HL-60/S4 treated with retinoic acid at 250 ng/mL for 4 days and 3 days (cell line): ENCODE data around the gene CLBA1.
"Not testable (repeated sequence)": the region's sequence is repeated elsewhere in the genome, so short reads cannot be mapped to it uniquely, and the experiment has no call there.

Experiments used
- in situ Hi-C: fragments of 300-500 bp; cut with MboI; formaldehyde crosslinking; loops from 2 replicates; pipeline ENCODE4 v1.7.0; 2022; ENCODE audit warnings: low sequenced_read_pairs

The CLBA1 gene

DNA sequence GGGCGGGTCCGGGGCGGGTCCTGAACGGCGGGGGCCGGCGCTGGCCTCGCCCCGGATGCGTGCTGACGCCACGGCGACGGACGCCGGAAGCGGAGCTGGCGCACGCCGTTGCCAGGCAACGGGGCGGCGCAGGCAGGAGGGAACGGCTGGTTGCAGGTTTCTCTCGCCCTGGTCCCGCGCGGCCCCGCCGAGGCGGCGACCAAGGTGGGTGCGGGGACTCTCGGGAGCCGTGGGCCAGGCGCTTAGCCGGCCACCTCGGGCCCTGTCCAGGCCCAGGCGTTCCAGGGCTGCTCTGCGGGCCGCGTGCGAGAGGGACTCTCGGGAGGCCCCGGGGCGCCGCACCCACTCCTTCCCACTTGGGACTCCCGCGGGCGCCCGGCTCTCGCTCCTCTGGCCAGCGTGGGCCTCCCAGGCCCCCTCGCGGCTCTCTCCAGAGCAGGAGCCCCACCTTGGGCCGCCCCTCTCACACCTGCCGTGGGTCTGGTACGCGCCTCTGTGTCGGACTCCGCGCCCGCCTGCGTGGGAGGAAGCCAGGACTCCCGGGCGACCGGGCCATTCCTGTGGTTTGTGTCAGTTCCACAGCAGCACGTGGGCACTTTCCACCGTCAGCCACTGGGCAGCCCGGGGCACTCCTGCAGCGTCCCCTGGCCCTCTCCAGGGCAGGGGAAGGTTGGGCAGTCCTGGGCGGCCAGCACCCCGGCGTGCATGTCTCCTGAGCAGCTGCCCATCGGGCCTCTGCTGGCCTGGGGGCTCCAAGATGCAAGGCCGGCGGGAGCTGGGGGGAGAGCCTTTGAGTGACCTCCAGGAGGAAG, at the start of gene CLBA1:
Gene CLBA1 (plus strand): TSS at position 114 of the 812 bp plus-strand sequence. CDS start 644 bp downstream, at position 758.
- in situ Hi-C loops = no loop called here

- in situ Hi-C loops = no loop called here
These were observed 49.6 kb upstream of the CLBA1 start for GRCh38 chr14:104935955-104936354.

DNA sequence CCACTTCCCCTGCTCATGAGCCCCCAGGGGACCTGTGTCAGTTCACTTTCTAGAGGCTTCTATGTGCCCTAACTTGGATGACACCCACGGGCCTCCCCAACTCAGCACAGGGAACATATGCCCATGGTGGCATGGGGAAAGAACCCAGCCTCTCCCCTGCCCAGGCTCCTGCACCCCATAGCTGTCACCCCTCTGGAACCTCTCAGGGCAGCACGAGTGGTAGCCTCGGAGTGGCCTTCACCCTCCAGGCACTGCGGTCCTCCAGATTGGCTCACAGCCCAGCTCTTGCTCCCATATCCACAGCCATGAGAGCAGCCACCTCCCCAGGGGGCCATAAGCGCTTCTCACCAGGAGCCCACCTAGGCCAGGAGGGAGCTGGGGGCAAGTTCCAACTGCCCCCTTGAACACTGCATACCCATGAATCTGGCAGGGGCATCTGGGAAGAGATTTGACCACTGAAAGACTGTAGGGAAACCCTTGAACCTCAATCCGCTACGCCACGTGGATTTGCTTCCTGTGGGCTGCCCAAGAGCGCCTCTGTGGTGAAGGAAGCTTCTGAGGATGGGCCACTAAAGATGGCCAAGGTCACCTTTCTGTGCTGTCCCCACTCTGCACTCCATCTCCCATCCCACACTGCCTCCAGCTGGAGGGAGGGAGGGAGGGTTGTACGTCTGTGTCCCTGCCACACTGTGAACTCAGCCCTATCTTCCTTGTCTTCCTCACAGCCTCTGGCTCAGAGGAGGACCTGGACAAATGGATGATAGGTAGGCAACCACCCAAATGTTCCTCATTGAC, 49.0 kb upstream of the CLBA1 start:
- in situ Hi-C loops = no loop called here

DNA sequence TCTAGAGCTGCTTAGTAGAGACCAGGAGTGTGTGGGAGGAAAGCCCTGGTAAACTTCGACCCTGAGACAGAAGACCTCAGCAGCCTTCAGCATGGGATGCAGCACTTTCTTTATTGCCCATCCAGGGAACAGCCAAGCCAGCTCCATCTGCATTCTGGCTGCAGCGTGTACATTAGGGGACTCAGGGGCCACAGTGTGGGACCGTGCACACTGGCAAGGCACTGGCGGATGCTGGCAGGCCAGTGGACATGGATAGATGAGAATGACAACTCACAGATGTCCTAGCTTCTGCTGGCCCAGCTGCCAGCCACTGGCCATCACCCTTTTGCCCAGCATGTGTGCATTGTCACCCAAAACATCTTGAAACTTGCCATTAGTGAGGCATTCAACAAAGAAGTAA, 48.4 kb upstream of the CLBA1 start:
- in situ Hi-C loops = no loop called here

DNA sequence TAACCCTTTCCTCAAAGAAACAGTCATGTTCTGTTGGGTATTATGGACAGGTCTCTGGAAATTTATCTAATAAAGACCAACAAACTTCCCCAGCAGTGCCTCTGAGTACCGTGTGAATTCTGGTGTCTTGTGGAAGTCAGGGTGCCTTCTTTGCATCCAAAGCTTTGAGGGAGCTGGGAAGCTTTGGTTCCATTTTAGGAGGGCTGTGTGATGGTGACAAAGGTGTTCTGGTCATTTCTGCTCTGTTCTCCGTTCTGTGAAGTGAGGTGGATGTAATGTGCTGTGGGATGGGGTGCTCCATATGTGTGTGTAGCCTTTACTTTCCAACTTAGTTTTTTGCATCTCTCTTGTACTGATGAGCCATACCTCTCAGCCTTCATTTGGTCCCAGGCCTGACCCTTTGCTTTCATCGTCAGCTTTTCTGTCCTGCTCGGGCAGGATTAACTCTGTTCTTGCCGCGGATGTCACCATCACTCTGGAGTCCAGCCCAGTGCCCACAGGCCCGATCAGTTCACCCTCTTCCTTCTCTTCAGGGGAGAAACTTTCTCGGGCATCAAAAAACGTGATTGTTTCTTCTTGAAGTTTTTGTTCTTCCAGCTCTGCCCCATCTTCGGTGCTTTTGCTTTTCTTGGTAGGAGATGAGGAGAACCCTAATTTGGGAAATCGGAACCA, 47.8 kb upstream of the CLBA1 start:
- in situ Hi-C loops = no loop called here

GRCh38 chr14:104938436-104938835, 47.2 kb upstream of the CLBA1 start:
- in situ Hi-C loops = no loop called here

GRCh38 chr14:104938960-104939359, 46.6 kb upstream of the CLBA1 start:
- in situ Hi-C loops = no loop called here

- in situ Hi-C loops = no loop called here
These were observed 45.8 kb upstream of the CLBA1 start for GRCh38 chr14:104939666-104940410.

DNA sequence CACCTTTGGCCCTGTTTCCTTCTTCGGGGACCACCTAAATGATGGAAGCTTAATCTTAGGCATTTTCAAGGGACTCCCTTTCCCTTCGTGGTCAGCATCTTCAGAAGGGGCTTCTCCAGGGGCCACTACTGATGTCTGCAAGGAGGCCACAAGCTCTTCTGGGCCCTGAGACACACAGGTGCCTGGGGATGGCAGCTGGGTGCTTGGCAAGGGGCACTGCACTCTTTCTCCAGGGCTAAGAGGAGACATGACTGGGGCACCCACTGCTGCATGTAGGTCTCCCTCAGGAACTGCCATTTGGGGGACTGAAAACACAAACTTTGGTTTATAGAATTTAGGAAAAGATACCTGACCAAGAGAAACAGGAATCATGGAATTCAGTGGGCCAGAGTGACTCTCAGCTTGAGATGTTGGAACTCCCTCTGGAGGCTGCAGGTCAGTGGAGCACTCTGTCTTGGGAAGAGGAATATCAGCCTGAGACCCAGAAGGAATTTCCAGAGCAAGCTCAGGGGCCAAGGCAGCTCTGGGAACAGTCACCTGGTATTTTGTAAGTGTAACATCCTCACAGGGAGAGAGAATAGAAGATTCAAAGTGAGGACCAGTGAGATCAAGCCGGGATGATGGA, 45.0 kb upstream of the CLBA1 start:
- in situ Hi-C loops = no loop called here

DNA sequence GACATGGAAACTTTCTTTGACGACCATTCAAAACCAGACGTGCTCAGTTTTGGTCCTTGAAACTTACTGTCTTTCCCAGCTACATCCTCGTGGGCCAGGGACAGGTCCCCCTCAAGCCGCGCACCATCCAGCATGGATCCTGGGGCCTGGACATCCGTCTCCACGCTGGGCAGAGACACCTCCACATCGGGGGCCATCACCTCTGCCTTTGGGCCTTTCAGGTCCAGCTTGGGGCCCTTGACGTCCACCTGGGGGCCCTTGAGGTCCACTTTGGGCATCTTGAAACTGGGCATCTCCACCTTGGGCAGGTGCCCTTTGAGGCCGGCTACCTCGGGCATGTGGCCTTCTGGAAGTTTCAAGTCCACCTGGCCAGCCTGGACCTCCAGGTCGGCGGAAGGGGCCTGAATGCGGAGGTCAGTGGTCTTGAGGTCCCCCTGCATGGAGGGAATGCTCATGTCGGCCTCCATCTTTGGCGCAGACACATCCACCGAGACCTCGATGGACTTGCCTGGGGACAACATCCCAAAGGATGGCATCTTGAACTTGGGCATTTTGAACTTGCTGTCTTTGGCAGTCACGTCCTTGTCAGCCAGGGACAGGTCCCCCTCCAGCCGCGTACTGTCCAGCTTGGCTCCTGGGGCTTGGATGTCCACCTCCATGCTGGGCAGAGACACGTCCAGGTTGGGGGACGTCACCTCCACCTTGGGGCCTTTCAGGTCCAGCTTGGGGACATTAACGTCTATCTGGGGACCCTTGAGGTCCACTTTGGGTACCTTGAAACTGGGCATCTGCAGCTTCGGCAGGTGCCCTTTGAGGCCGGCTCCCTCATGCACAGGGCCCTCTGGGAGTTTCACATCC, 43.9 kb upstream of the CLBA1 start:
- in situ Hi-C loops = no loop called here

GRCh38 chr14:104942586-104942985, 43.0 kb upstream of the CLBA1 start:
- in situ Hi-C loops = no loop called here

DNA sequence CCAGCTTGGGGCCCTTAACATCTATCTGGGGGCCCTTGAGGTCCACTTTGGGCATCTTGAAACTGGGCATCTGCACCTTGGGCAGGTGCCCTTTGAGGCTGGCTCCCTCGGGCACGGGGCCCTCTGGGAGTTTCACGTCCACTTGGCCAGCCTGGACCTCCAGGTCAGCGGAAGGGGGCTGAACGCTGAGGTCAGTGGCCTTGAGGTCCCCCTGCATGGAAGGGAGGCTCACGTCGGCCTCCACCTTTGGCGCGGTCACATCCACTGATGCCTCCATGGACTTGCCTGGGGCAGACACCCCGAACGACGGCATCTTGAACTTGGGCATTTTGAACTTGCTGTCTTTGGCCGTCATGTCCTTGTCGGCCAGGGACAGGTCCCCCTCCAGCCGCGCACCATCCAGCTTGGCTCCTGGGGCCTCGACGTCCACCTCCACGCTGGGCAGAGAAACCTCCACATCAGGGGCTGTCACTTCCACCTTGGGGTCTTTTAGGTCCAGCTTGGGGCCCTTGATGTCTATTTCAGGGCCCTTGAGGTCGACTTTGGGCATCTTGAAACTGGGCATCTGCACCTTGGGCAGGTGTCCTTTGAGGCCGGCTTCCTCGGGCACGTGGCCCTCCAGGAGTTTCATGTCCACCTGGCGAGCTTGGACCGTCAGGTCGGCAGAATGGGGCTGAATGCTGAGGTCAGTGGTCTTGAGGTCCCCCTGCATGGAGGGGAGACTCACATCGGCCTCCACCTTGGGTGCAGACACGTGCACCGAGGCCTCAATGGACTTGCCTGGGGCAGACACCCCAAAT, 42.2 kb upstream of the CLBA1 start:
- in situ Hi-C loops = not testable (repeated sequence)

GRCh38 chr14:104944016-104944308, 41.6 kb upstream of the CLBA1 start:
- in situ Hi-C loops = not testable (repeated sequence)

DNA sequence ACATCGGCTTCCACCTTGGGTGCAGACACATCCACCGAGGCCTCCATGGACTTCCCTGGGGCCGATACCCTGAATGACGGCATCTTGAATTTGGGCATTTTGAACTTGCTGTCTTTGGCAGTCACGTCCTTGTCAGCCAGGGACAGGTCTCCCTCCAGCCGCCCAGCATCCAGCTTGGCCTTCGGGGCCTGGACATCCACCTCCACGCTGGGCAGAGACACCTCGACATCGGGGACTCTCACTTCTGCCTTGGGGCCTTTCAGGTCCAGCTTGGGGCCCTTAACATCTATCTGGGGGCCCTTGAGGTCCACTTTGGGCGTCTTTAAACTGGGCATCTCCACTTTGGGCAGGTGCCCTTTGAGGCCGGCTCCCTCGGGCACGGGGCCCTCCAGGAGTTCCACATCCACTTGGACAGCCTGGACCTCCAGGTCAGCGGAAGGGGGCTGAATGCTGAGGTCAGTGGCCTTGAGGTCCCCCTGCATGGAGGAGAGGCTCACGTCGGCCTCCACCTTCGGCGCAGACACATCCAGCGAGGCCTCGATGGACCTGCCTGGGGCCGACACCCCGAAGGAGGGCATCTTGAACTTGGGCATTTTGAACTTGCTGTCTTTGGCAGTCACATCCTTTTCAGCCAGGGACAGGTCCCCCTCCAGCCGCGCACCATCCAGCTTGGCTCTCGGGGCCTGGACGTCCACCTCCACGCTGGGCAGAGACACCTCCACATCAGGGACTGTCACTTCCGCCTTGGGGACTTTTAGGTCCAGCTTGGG, 41.0 kb upstream of the CLBA1 start:
- in situ Hi-C loops = not testable (repeated sequence)

DNA sequence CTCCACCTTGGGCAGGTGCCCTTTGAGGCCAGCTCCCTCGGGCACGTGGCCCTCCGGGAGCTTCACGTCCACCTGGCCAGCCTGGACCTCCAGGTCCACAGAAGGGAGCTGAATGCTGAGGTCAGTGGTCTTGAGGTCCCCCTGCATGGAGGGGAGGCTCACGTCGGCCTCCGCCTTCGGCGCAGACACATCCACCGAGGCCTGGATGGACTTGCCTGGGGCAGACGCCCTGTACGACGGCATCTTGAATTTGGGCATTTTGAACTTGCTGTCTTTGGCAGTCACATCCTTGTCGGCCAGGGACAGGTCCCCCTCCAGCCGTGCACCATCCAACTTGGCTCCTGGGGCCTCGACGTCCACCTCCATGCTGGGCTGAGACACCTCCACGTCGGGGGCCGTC, 40.3 kb upstream of the CLBA1 start:
- in situ Hi-C loops = not testable (repeated sequence)

DNA sequence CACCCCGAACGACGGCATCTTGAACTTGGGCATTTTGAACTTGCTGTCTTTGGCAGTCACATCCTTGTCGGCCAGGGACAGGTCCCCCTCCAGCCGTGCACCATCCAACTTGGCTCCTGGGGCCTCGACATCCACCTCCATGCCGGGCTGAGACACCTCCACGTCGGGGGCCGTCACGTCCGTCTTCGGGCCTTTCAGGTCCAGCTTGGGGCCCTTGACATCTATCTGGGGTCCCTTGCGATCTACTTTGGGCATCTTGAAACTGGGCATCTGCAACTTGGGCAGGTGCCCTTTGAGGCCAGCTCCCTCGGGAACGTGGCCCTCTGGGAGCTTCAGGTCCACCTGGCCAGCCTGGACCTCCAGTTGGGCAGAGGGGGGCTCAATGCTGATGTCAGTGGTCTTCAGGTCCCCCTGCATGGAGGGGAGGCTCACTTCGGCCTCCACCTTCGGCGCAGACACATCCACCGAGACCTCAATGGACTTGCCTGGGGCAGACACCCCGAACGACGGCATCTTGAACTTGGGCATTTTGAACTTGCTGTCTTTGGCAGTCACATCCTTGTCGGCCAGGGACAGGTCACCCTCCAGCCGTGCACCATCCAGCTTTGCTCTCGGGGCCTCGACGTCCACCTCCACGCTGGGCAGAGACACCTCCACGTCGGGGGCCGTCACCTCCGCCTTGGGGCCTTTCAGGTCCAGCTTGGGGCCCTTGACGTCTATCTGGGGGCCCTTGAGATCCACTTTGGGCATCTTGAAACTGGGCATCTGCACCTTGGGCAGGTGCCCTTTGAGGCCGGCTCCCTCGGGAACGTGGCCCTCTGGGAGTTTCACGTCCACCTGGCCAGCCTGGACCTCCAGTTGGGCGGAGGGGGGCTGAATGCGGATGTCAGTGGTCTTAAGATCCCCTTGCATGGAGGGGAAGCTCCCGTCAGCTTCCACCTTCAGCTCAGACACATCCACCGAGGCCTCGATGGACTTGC, 39.3 kb upstream of the CLBA1 start:
- in situ Hi-C loops = not testable (repeated sequence)

GRCh38 chr14:104947201-104947600, 38.4 kb upstream of the CLBA1 start:
- in situ Hi-C loops = not testable (repeated sequence)
